SK-N-SH treated with all-trans-retinoic acid at 6 μM for 48 hours (cell line): ENCODE data around the gene SMS.

ENCODE experiments used
- ATAC-seq: fragments of 200-7000 bp; cut with Tn5 transposase; 3 replicates; pipeline ENCODE4 v1.9.1; 2020; ENCODE audit warnings: mild to moderate bottlenecking, moderate library complexity
- ARNTL ChIP-seq: fragments of 450-650 bp; formaldehyde crosslinking; IDR thresholded peaks from 2 replicates; pipeline ENCODE4 v1.5.0; 2020; ENCODE audit warnings: low read depth, mild to moderate bottlenecking, moderate library complexity, borderline replicate concordance
- BACH2 ChIP-seq: fragments of 250-450 bp; sonication (Bioruptor Pico); IDR thresholded peaks from 2 replicates; pipeline ENCODE4 v1.9.0; 2021; ENCODE audit warnings: mild to moderate bottlenecking, borderline replicate concordance
- CREB5 ChIP-seq: fragments of 250-450 bp; sonication (Bioruptor Pico); IDR thresholded peaks from 2 replicates; pipeline ENCODE4 v1.5.1; 2020; ENCODE audit warnings: low read depth, mild to moderate bottlenecking, moderate library complexity
- CSDC2 ChIP-seq: fragments of 250-450 bp; sonication (Bioruptor Pico); IDR thresholded peaks from 2 replicates; pipeline ENCODE4 v1.5.0; 2020; ENCODE audit warnings: mild to moderate bottlenecking, moderate library complexity
- GLIS3 ChIP-seq: fragments of 250-450 bp; sonication (Bioruptor Pico); IDR thresholded peaks from 2 replicates; pipeline ENCODE4 v1.5.0; 2020; ENCODE audit warnings: mild to moderate bottlenecking, moderate library complexity
- ISL1 ChIP-seq: fragments of 250-450 bp; sonication (Bioruptor Pico); IDR thresholded peaks from 2 replicates; pipeline ENCODE4 v2.1.2; 2022; ENCODE audit warnings: mild to moderate bottlenecking, moderate library complexity
- OSR1 ChIP-seq: fragments of 250-450 bp; sonication (Bioruptor Pico); IDR thresholded peaks from 2 replicates; pipeline ENCODE4 v1.8.0; 2022; ENCODE audit warnings: moderate library complexity, mild to moderate bottlenecking, inconsistent platforms
- PATZ1 ChIP-seq: fragments of 250-450 bp; sonication (Bioruptor Pico); IDR thresholded peaks from 2 replicates; pipeline ENCODE4 v1.8.0; 2020; ENCODE audit warnings: mild to moderate bottlenecking, moderate library complexity, borderline replicate concordance
- POU6F1 ChIP-seq: fragments of 250-450 bp; sonication (Bioruptor Pico); IDR thresholded peaks from 2 replicates; pipeline ENCODE4 v1.8.0; 2021; ENCODE audit warnings: low read depth, mild to moderate bottlenecking, moderate library complexity, borderline replicate concordance
- RARB ChIP-seq: fragments of 250-450 bp; sonication (Bioruptor Pico); IDR thresholded peaks from 2 replicates; pipeline ENCODE4 v1.8.0; 2021; ENCODE audit warnings: mild to moderate bottlenecking, moderate library complexity
- SNAI2 ChIP-seq: fragments of 250-450 bp; sonication (Bioruptor Pico); IDR thresholded peaks from 2 replicates; pipeline ENCODE4 v1.5.0; 2020; ENCODE audit warnings: mild to moderate bottlenecking, moderate library complexity
- TCF4 ChIP-seq: fragments of 250-450 bp; sonication (Bioruptor Pico); IDR thresholded peaks from 2 replicates; pipeline ENCODE4 v1.8.0; 2021; ENCODE audit warnings: mild to moderate bottlenecking, moderate library complexity, borderline replicate concordance
- TOX ChIP-seq: fragments of 250-450 bp; sonication (Bioruptor Pico); IDR thresholded peaks from 2 replicates; pipeline ENCODE4 v1.8.0; 2021; ENCODE audit warnings: mild to moderate bottlenecking, moderate library complexity, borderline replicate concordance
- TSHZ2 ChIP-seq: fragments of 250-450 bp; sonication (Bioruptor Pico); IDR thresholded peaks from 2 replicates; pipeline ENCODE4 v1.5.0; 2020; ENCODE audit warnings: mild to moderate bottlenecking, moderate library complexity
- ZC3H10 ChIP-seq: fragments of 250-450 bp; sonication (Bioruptor Pico); IDR thresholded peaks from 2 replicates; pipeline ENCODE4 v1.5.1; 2021; ENCODE audit warnings: mild to moderate bottlenecking, moderate library complexity
- ZFP3 ChIP-seq: fragments of 250-450 bp; sonication (Bioruptor Pico); IDR thresholded peaks from 2 replicates; pipeline ENCODE4 v1.5.0; 2020; ENCODE audit warnings: mild to moderate bottlenecking, moderate library complexity
- ZFP30 ChIP-seq: fragments of 450-650 bp; formaldehyde crosslinking; IDR thresholded peaks from 2 replicates; pipeline ENCODE4 v1.5.0; 2022; ENCODE audit warnings: mild to moderate bottlenecking, moderate library complexity
- ZNF565 ChIP-seq: fragments of 450-650 bp; formaldehyde crosslinking; conservative IDR thresholded peaks from 2 replicates; pipeline ENCODE4 v1.5.0; 2020; ENCODE audit warnings: low read depth, mild to moderate bottlenecking, moderate library complexity
- ZNF70 ChIP-seq: fragments of 450-650 bp; formaldehyde crosslinking; IDR thresholded peaks from 2 replicates; pipeline ENCODE4 v1.5.0; 2020; ENCODE audit warnings: mild to moderate bottlenecking, moderate library complexity
- ZNF8 ChIP-seq: fragments of 450-650 bp; formaldehyde crosslinking; IDR thresholded peaks from 2 replicates; pipeline ENCODE4 v1.5.0; 2020; ENCODE audit warnings: mild to moderate bottlenecking, moderate library complexity

The SMS gene

GRCh38 chrX:22032506-22032905 lies 92.0 kb downstream of the SMS start:
- TF ChIP-seq CSDC2 (CRISPR knock-in tag) = no peak
- TF ChIP-seq RARB (CRISPR knock-in tag) = no peak
- no peak for TF ChIP-seq ZNF70
- no peak for TF ChIP-seq GLIS3 (CRISPR knock-in tag)
- TF ChIP-seq BACH2 (CRISPR knock-in tag) = no peak
- no peak for TF ChIP-seq ZNF565 (CRISPR knock-in tag)
- TF ChIP-seq TSHZ2 (CRISPR knock-in tag) = no peak
- TF ChIP-seq CREB5 (CRISPR knock-in tag) = no peak
- TF ChIP-seq OSR1 (CRISPR knock-in tag) = no peak
- TF ChIP-seq ZFP30 (CRISPR knock-in tag) = no peak
- TF ChIP-seq, all 23 proteins: peak for 0

GRCh38 chrX:22033818-22034217 lies 93.3 kb downstream of the SMS start:
- ATAC-seq = no peak
- TF ChIP-seq ZNF565 (CRISPR knock-in tag) = no peak
- no peak for TF ChIP-seq RARB (CRISPR knock-in tag)
- no peak for TF ChIP-seq ARNTL (CRISPR knock-in tag)
- no peak for TF ChIP-seq ZNF70
- TF ChIP-seq CSDC2 (CRISPR knock-in tag) = no peak
- no peak for TF ChIP-seq ZFP3 (CRISPR knock-in tag)
- TF ChIP-seq GLIS3 (CRISPR knock-in tag) = no peak
- TF ChIP-seq ZNF8 (CRISPR knock-in tag) = no peak
- TF ChIP-seq TCF4 (CRISPR knock-in tag) = no peak
- TF ChIP-seq POU6F1 (CRISPR knock-in tag) = no peak
- TF ChIP-seq CREB5 (CRISPR knock-in tag) = no peak
- TF ChIP-seq OSR1 (CRISPR knock-in tag) = no peak
- no peak for TF ChIP-seq PATZ1 (CRISPR knock-in tag)
- TF ChIP-seq TOX (CRISPR knock-in tag) = no peak
- no peak for TF ChIP-seq SNAI2 (CRISPR knock-in tag)
- no peak for TF ChIP-seq TSHZ2 (CRISPR knock-in tag)
- no peak for TF ChIP-seq BACH2 (CRISPR knock-in tag)
- no peak for TF ChIP-seq ZFP30 (CRISPR knock-in tag)
- TF ChIP-seq ZC3H10 (CRISPR knock-in tag) = no peak
- TF ChIP-seq ISL1 (CRISPR knock-in tag) = no peak

More at GRCh38 chrX:22032506-22032905, 92.0 kb downstream of the SMS start:
- no peak for ATAC-seq
